CD4-positive, alpha-beta memory T cell (primary cell): ENCODE data around the gene CORT. TPM values are rescaled to one million over a fixed set of nuclear protein-coding genes. Genes with fewer than 3 reads are reported as not detected.
"Not testable (repeated sequence)": the region's sequence is repeated elsewhere in the genome, so short reads cannot be mapped to it uniquely, and the experiment has no call there.

ENCODE experiments used
- CTCF ChIA-PET: fragments of 350-600 bp; sonication (Branson Sonifier 250); formaldehyde crosslinking; loops from one replicate; lab custom pipeline; 2021; ENCODE audit warnings: inconsistent platforms; ENCODE audit not compliant: partially characterized antibody; lab: Charles Lee
- POLR2A ChIA-PET: fragments of 350-600 bp; sonication (Branson Sonifier 250); formaldehyde crosslinking; loops from one replicate; lab custom pipeline; 2021; ENCODE audit not compliant: partially characterized antibody; lab: Charles Lee
- DNase-seq, 5 donors: peaks; one replicate each; pipeline versions ENCODE4 v3.0.0 to v3.0.0-alpha.2; 2020 to 2022; ENCODE audit warnings: mixed read lengths in 1 of 5
- H3K27ac ChIP-seq: one replicate; pipeline ENCODE4 v1.7.0; 2013; ENCODE audit warnings: low read depth, low read length
- H3K27me3 ChIP-seq: 2 replicates; pipeline ENCODE4 v1.7.0; 2013; ENCODE audit warnings: mild to moderate bottlenecking, low read length, moderate library complexity; ENCODE audit not compliant: insufficient read depth
- H3K36me3 ChIP-seq: 2 replicates; pipeline ENCODE4 v1.7.0; 2013; ENCODE audit warnings: mild to moderate bottlenecking, low read length, moderate library complexity; ENCODE audit not compliant: insufficient read depth
- H3K4me1 ChIP-seq: 2 replicates; pipeline ENCODE4 v1.7.0; 2013; ENCODE audit warnings: mild to moderate bottlenecking, low read length, moderate library complexity; ENCODE audit not compliant: insufficient read depth
- H3K4me3 ChIP-seq, 2 donors: one replicate each; pipeline ENCODE4 v1.7.0; 2013; ENCODE audit warnings: low read length in 2 of 2, mild to moderate bottlenecking in 1 of 2
- H3K9me3 ChIP-seq, 2 donors: one replicate each; pipeline ENCODE4 v1.7.0; 2013; ENCODE audit warnings: low read length in 2 of 2, control low read depth in 1 of 2; ENCODE audit not compliant: control insufficient read depth in 1 of 2
- H3K27ac Mint-ChIP-seq, 7 donors: one replicate each; pipeline ENCODE4 v1.8.0; 2020 to 2021; ENCODE audit warnings: mixed read lengths in 7 of 7, mild to moderate bottlenecking in 6 of 7, inconsistent platforms in 3 of 7, moderate library complexity in 3 of 7
- H3K27me3 Mint-ChIP-seq, 2 donors: one replicate each; pipeline ENCODE4 v1.8.0; 2020 to 2021; ENCODE audit warnings: mixed read lengths in 2 of 2
- H3K36me3 Mint-ChIP-seq, 2 donors: one replicate each; pipeline ENCODE4 v1.8.0; 2020 to 2021; ENCODE audit warnings: mixed read lengths in 2 of 2, inconsistent platforms in 1 of 2, mild to moderate bottlenecking in 1 of 2
- H3K4me1 Mint-ChIP-seq, 4 donors: one replicate each; pipeline ENCODE4 v1.8.0; 2020 to 2021; ENCODE audit warnings: mixed read lengths in 4 of 4, mild to moderate bottlenecking in 1 of 4
- H3K4me3 Mint-ChIP-seq, 8 donors: one replicate each; pipeline ENCODE4 v1.8.0; 2020 to 2021; ENCODE audit warnings: mixed read lengths in 8 of 8, mild to moderate bottlenecking in 7 of 8, moderate library complexity in 6 of 8, inconsistent platforms in 3 of 8
- H3K9me3 Mint-ChIP-seq, 8 donors: one replicate each; pipeline ENCODE4 v1.8.0; 2020 to 2021; ENCODE audit warnings: mixed read lengths in 8 of 8, mild to moderate bottlenecking in 5 of 8, inconsistent platforms in 3 of 8, moderate library complexity in 1 of 8
- intact Hi-C: fragments of 100-400 bp; cut with micrococcal nuclease; formaldehyde crosslinking; loops from one replicate; pipeline ENCODE4 v1.15.1; 2023
- polyA plus RNA-seq, 2 donors: library from polyadenylated mRNA; unstranded; fragments of 300-500 nt; fragmentation: Illumina TruSeq; gene quantifications; one replicate each; pipeline ENCODE4 v1.2.3, GENCODE V29; 2021
- total RNA-seq, 2 experiments: library from RNA; stranded (reverse); gene quantifications; one replicate each; pipeline ENCODE4 v1.2.3, GENCODE V29; 2021

Gene CORT
- total and polyA plus RNA-seq, 4 experiments from 2014 or later, result not detected

- no peaks in the 10 kb centered on the region for H3K9me3 Mint-ChIP-seq
- peaks cover 0 to 2% (median 0%) of the 10 kb centered on the region in 4 donors for H3K4me1 Mint-ChIP-seq
Measured at GRCh38 chr1:10450156-10450814, 454 bp downstream of the CORT start.

GRCh38 chr1:10450836-10451235 lies 1.0 kb downstream of the CORT start:
- intact Hi-C loops, result no loop called here
- Histone ChIP-seq H3K36me3 (no peaks in the 10 kb centered on the region), H3K27me3 (no peaks in the 10 kb centered on the region), H3K9me3 (no peaks in the 10 kb centered on the region), H3K27ac (no peak overlapping the region), H3K4me1 (no peaks in the 10 kb centered on the region), H3K4me3 (no peak overlapping the region)
- DNase-seq, result no peak
- H3K36me3 Mint-ChIP-seq, result no peaks in the 10 kb centered on the region
- H3K4me1 Mint-ChIP-seq, result peaks cover 0 to 2% (median 0%) of the 10 kb centered on the region in 4 donors
- no peaks in the 10 kb centered on the region for H3K27me3 Mint-ChIP-seq
- no peaks in the 10 kb centered on the region for H3K9me3 Mint-ChIP-seq
- no peak overlapping the region for H3K4me3 Mint-ChIP-seq
- ChIA-PET CTCF (interaction anchor here (1.2 kb wide), 1 partner anchor 9 kb away, joined by 3 read pairs; no protein-coding TSS in a partner anchor), POLR2A (no interaction called here)
- no peak overlapping the region for H3K27ac Mint-ChIP-seq

More at GRCh38 chr1:10450156-10450814, 454 bp downstream of the CORT start:
- H3K4me1 ChIP-seq, result no peaks in the 10 kb centered on the region
- H3K27me3 Mint-ChIP-seq, result no peaks in the 10 kb centered on the region
- no peak for DNase-seq
- ChIA-PET CTCF (no interaction called here), POLR2A (interaction anchor here (0.6 kb wide), 1 partner anchor 243 kb away, joined by 3 read pairs; no protein-coding TSS in a partner anchor)
- no peaks in the 10 kb centered on the region for H3K36me3 ChIP-seq
- no peak overlapping the region for H3K4me3 Mint-ChIP-seq
- H3K27me3 ChIP-seq, result no peaks in the 10 kb centered on the region
- H3K9me3 ChIP-seq, result no peaks in the 10 kb centered on the region
- no peak overlapping the region for H3K27ac Mint-ChIP-seq
- intact Hi-C loops, result no loop called here
- no peaks in the 10 kb centered on the region for H3K36me3 Mint-ChIP-seq
- H3K27ac ChIP-seq, result no peak overlapping the region
- no peak overlapping the region for H3K4me3 ChIP-seq

- H3K4me3 ChIP-seq, result no peak overlapping the region
- no peak overlapping the region for H3K27ac ChIP-seq
- intact Hi-C loops, result no loop called here
- H3K27me3 Mint-ChIP-seq, result no peaks in the 10 kb centered on the region
- H3K4me1 Mint-ChIP-seq, result peaks cover 0 to 2% (median 0%) of the 10 kb centered on the region in 4 donors
- ChIA-PET POLR2A (no interaction called here), CTCF (interaction anchor here (1.2 to 1.9 kb wide), 2 partner anchors 9 to 21 kb away, joined by 3 to 5 read pairs; partner anchors contain the start of gene CENPS)
- no peak overlapping the region for H3K4me3 Mint-ChIP-seq
- no peak for DNase-seq
- H3K27me3 ChIP-seq, result no peaks in the 10 kb centered on the region
- no peaks in the 10 kb centered on the region for H3K9me3 ChIP-seq
- no peak overlapping the region for H3K27ac Mint-ChIP-seq
- H3K4me1 ChIP-seq, result no peaks in the 10 kb centered on the region
- H3K36me3 ChIP-seq, result no peaks in the 10 kb centered on the region
- H3K9me3 Mint-ChIP-seq, result no peaks in the 10 kb centered on the region
- H3K36me3 Mint-ChIP-seq, result no peaks in the 10 kb centered on the region
Measured at GRCh38 chr1:10451287-10451686, 1.5 kb downstream of the CORT start.

- peaks cover under 1% of the 10 kb centered on the region for H3K36me3 ChIP-seq
- H3K27me3 Mint-ChIP-seq, result no peaks in the 10 kb centered on the region
- H3K9me3 Mint-ChIP-seq, result no peaks in the 10 kb centered on the region
- H3K27ac ChIP-seq, result no peak overlapping the region
- H3K4me1 Mint-ChIP-seq, result peaks cover 0 to 8% (median 3%) of the 10 kb centered on the region in 4 donors
- H3K4me3 ChIP-seq, result no peak overlapping the region
- ChIA-PET POLR2A (no interaction called here), CTCF (interaction anchor here (0.8 to 1.0 kb wide), 4 partner anchors 22 to 39 kb away, joined by 3 to 4 read pairs (median 4); no protein-coding TSS in a partner anchor)
- H3K4me3 Mint-ChIP-seq, result no peak overlapping the region
- H3K27ac Mint-ChIP-seq, result no peak overlapping the region
- H3K36me3 Mint-ChIP-seq, result peaks cover 2 to 5% of the 10 kb centered on the region in 2 donors
- no peak for DNase-seq
- intact Hi-C loops, result no loop called here
- no peaks in the 10 kb centered on the region for H3K9me3 ChIP-seq
- no peaks in the 10 kb centered on the region for H3K4me1 ChIP-seq
- H3K27me3 ChIP-seq, result no peaks in the 10 kb centered on the region
Measured at GRCh38 chr1:10456048-10456447, 6.2 kb downstream of the CORT start.

GRCh38 chr1:10456661-10457060 lies 6.8 kb downstream of the CORT start:
- peaks cover 0 to 8% (median 3%) of the 10 kb centered on the region in 4 donors for H3K4me1 Mint-ChIP-seq
- peaks cover 5% of the 10 kb centered on the region for H3K36me3 ChIP-seq

GRCh38 chr1:10457462-10457861 lies 7.6 kb downstream of the CORT start:
- Mint-ChIP-seq H3K36me3 (peaks cover 12 to 17% of the 10 kb centered on the region in 2 donors), H3K4me3 (peak overlapping the region in 1 of 8 donors; percentile 23), H3K27ac (peak overlapping the region in 1 of 7 donors; percentile 74)
- H3K4me1 ChIP-seq, H3K27me3 ChIP-seq, H3K4me3 ChIP-seq, intact Hi-C loops, H3K9me3 Mint-ChIP-seq, H3K27me3 Mint-ChIP-seq, DNase-seq, H3K36me3 ChIP-seq, POLR2A ChIA-PET, H3K4me1 Mint-ChIP-seq, H3K9me3 ChIP-seq, H3K27ac ChIP-seq: not testable (repeated sequence)
- CTCF ChIA-PET, result interaction anchor here (1.2 kb wide), 2 partner anchors 11 to 37 kb away, joined by 4 read pairs; no protein-coding TSS in a partner anchor

More at GRCh38 chr1:10456661-10457060, 6.8 kb downstream of the CORT start:
- H3K9me3 Mint-ChIP-seq, result no peaks in the 10 kb centered on the region
- H3K27ac Mint-ChIP-seq, result peak overlapping the region in 2 of 7 donors; percentile 42 to 61
- POLR2A ChIA-PET, result no interaction called here
- H3K4me3 Mint-ChIP-seq, result no peak overlapping the region
- H3K4me3 ChIP-seq, result no peak overlapping the region
- no peaks in the 10 kb centered on the region for H3K27me3 Mint-ChIP-seq
- CTCF ChIA-PET, result interaction anchor here (0.8 to 1.0 kb wide), 4 partner anchors 21 to 38 kb away, joined by 3 to 4 read pairs (median 4); no protein-coding TSS in a partner anchor
- no peaks in the 10 kb centered on the region for H3K4me1 ChIP-seq
- no peaks in the 10 kb centered on the region for H3K9me3 ChIP-seq
- H3K27ac ChIP-seq, result no peak overlapping the region
- DNase-seq, result no peak
- H3K36me3 Mint-ChIP-seq, result peaks cover 8 to 12% of the 10 kb centered on the region in 2 donors
- H3K27me3 ChIP-seq, result no peaks in the 10 kb centered on the region
- intact Hi-C loops, result no loop called here

GRCh38 chr1:10457875-10458274 lies 8.0 kb downstream of the CORT start:
- Mint-ChIP-seq H3K4me3 (no peak overlapping the region), H3K9me3 (no peaks in the 10 kb centered on the region), H3K36me3 (peaks cover 16 to 21% of the 10 kb centered on the region in 2 donors), H3K4me1 (peaks cover 0 to 8% (median 3%) of the 10 kb centered on the region in 4 donors), H3K27ac (peak overlapping the region in 2 of 7 donors; percentile 21 to 74), H3K27me3 (no peaks in the 10 kb centered on the region)
- no peak overlapping the region for H3K27ac ChIP-seq
- no peaks in the 10 kb centered on the region for H3K9me3 ChIP-seq
- H3K36me3 ChIP-seq, result peaks cover 12% of the 10 kb centered on the region
- POLR2A ChIA-PET, result no interaction called here
- intact Hi-C loops, result no loop called here
- no peaks in the 10 kb centered on the region for H3K27me3 ChIP-seq
- no peak for DNase-seq
- no peaks in the 10 kb centered on the region for H3K4me1 ChIP-seq
- CTCF ChIA-PET, result interaction anchor here (1.2 kb wide), 2 partner anchors 11 to 37 kb away, joined by 4 read pairs; no protein-coding TSS in a partner anchor
- H3K4me3 ChIP-seq, result no peak overlapping the region
